ENCODE results near the gene KLF15.

Gene KLF15

DNA sequence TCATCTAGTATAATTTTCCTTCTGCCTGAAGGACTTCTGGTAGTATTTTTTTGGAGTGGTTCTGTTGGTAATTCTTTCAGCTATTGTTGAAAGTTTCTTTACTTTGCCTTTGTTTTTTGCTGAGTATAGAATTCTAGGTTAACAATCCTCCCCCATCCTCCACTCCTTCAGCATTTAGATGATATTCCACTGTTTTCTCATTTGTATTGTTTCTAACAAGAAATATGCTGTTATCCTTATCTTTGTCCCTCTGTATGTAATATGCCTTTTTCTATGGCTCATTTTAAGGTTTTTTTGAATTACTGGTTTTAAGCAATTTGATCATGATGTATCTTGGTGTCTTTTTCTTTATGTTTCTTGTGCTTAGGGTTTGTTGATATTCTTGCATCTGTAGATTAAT lies 53.9 kb downstream of the KLF15 start (continued):
- TF ChIP-seq PATZ1 (tag by site-specific recombination; IDR thresholded peaks at IDR 0.05), result no peak
- no peak for TF ChIP-seq YY1 (tag by site-specific recombination; IDR thresholded peaks at IDR 0.05)
- TF ChIP-seq ZNF548 (tag by site-specific recombination; IDR thresholded peaks at IDR 0.05), result no peak
- no peak for TF ChIP-seq ZNF2 (tag by site-specific recombination; IDR thresholded peaks at IDR 0.05)
- TF ChIP-seq ZNF138 (tag by site-specific recombination; IDR thresholded peaks at IDR 0.05; ENCODE audit: borderline replicate concordance), result no peak

DNA sequence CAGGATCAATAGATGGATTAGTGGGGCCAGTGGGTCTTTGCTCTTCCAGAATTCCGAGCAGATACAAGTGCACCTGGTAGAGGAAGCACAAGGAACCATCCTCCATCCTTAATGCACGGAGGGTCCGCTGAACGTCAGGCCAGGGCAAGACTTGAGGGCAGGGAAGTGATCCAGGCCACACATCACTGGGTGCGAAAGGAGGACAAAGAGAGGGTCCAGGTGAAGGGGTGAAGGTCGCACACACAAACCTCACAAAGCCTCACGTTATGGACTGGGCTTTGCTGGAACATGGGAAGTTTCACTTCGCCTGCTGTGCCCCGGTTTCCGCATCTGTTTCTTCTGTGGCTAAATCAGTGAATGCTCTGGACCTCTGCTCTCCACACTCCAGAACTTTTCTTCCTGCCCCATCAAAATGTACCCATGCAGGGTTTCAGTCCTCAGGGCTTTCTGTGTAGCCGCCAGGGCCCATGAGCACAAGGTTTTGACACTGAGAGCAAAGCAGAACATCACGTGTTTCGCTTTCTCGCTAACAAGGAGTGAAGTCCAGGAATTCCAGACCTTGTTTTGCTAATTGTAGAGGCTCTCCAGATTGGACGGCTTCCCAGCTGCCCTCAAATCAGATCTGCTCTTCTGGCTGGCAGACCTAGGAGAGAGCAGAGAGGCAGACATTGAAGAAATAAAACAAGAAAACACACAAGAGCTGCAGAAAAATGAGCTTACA lies 56.3 kb downstream of the KLF15 start:
- ChIA-PET POLR2A (no interaction called here), CTCF (no interaction called here)
- H3K27ac ChIP-seq (ENCODE audit: extremely low read depth, low read depth, low read length), result no peak overlapping the region
- H3K4me1 ChIP-seq (ENCODE audit: control insufficient read depth, insufficient read depth, low read length), result no peaks in the 10 kb centered on the region
- TF ChIP-seq ZNF37A (tag by site-specific recombination; IDR thresholded peaks at IDR 0.05) (no peak), ZNF558 (tag by site-specific recombination; IDR thresholded peaks at IDR 0.05) (no peak), ZNF677 (tag by site-specific recombination; IDR thresholded peaks at IDR 0.05) (no peak), ZNF274 (IDR thresholded peaks at IDR 0.05; ENCODE audit: low read length) (no peak), ZNF274 (tag by site-specific recombination; IDR thresholded peaks at IDR 0.05; ENCODE audit: borderline replicate concordance) (no peak), ZNF624 (tag by site-specific recombination; IDR thresholded peaks at IDR 0.05) (no peak), RBAK (tag by site-specific recombination; IDR thresholded peaks at IDR 0.05) (no peak), ZNF184 (tag by site-specific recombination; IDR thresholded peaks at IDR 0.05) (no peak), ZNF391 (tag by site-specific recombination; IDR thresholded peaks at IDR 0.05; ENCODE audit: borderline replicate concordance, low read depth) (no peak), ZNF596 (tag by site-specific recombination; IDR thresholded peaks at IDR 0.05) (no peak), ZBTB1 (tag by site-specific recombination; IDR thresholded peaks at IDR 0.05) (no peak), SETDB1 (IDR thresholded peaks at IDR 0.05; ENCODE audit: insufficient read length, low read length) (no peak), KLF16 (tag by site-specific recombination; IDR thresholded peaks at IDR 0.05) (no peak), ZNF169 (tag by site-specific recombination; IDR thresholded peaks at IDR 0.05) (no peak), ZNF423 (tag by site-specific recombination; IDR thresholded peaks at IDR 0.05) (no peak), ZNF211 (tag by site-specific recombination; IDR thresholded peaks at IDR 0.05; ENCODE audit: low read depth) (no peak)
- TF ChIP-seq, protein P1, sequence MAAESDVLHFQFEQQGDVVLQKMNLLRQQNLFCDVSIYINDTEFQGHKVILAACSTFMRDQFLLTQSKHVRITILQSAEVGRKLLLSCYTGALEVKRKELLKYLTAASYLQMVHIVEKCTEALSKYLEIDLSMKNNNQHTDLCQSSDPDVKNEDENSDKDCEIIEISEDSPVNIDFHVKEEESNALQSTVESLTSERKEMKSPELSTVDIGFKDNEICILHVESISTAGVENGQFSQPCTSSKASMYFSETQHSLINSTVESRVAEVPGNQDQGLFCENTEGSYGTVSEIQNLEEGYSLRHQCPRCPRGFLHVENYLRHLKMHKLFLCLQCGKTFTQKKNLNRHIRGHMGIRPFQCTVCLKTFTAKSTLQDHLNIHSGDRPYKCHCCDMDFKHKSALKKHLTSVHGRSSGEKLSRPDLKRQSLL (tag by site-specific recombination; IDR thresholded peaks at IDR 0.05), result no peak
- TF ChIP-seq, protein P2, sequence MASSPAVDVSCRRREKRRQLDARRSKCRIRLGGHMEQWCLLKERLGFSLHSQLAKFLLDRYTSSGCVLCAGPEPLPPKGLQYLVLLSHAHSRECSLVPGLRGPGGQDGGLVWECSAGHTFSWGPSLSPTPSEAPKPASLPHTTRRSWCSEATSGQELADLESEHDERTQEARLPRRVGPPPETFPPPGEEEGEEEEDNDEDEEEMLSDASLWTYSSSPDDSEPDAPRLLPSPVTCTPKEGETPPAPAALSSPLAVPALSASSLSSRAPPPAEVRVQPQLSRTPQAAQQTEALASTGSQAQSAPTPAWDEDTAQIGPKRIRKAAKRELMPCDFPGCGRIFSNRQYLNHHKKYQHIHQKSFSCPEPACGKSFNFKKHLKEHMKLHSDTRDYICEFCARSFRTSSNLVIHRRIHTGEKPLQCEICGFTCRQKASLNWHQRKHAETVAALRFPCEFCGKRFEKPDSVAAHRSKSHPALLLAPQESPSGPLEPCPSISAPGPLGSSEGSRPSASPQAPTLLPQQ (tag by site-specific recombination; IDR thresholded peaks at IDR 0.05), result no peak
- no peaks in the 10 kb centered on the region for H3K36me3 ChIP-seq (ENCODE audit: control insufficient read depth in 2 of 2, insufficient read depth in 1 of 2, low read length in 2 of 2)
- no peaks in the 10 kb centered on the region for H3K9me3 ChIP-seq (ENCODE audit: control insufficient read depth, insufficient read depth, low read depth, low read length)
- H3K4me3 ChIP-seq (ENCODE audit: low read depth, low read length), result no peak overlapping the region
